OCI-LY7 (cell line): ENCODE measurements around the gene MYBPHL. TPM values are rescaled to one million over a fixed set of nuclear protein-coding genes. Genes with fewer than 3 reads are reported as not detected.
A peak's percentile ranks its signal among the peaks of the same experiment; 100 is the strongest.

Experiments used
- Bru-seq: library from RNA; stranded (reverse); fragments of 400-500 nt; gene quantifications from one replicate; lab custom pipeline; 2021; lab: Mats Ljungman, UMichigan
- BruChase-seq, 2 experiments: library from RNA; stranded (reverse); fragments of 400-500 nt; gene quantifications; one replicate each; lab custom pipeline; 2021; lab: Mats Ljungman, UMichigan
- BruUV-seq: library from RNA; stranded (reverse); fragments of 400-500 nt; replicated peaks from 2 replicates; lab custom pipeline; 2021; lab: Mats Ljungman, UMichigan
- CTCF ChIA-PET: fragments of 300-600 bp; sonication (Branson Sonifier 250); formaldehyde crosslinking; loops from one replicate; lab custom pipeline; 2022; ENCODE audit warnings: antibody characterized with exemption; ENCODE audit not compliant: unreplicated experiment; lab: Charles Lee
- POLR2A ChIA-PET: fragments of 300-600 bp; sonication (Branson Sonifier 250); formaldehyde crosslinking; loops from one replicate; lab custom pipeline; 2022; ENCODE audit warnings: antibody characterized with exemption; lab: Charles Lee
- DNase-seq: peaks from one replicate; pipeline ENCODE4 v3.0.0-alpha.2; 2015; ENCODE audit warnings: low spot score
- H2AFZ ChIP-seq: fragments of 200-600 bp; sonication (generic), shearing (Covaris generic); 2 replicates; pipeline ENCODE4 v1.6.1; 2014; ENCODE audit warnings: mild to moderate bottlenecking, antibody characterized with exemption, low read length, moderate library complexity
- H3K27ac ChIP-seq: fragments of 200-600 bp; sonication (generic); 2 replicates; pipeline ENCODE4 v1.5.1; 2014; ENCODE audit warnings: mixed run types, low read depth, mild to moderate bottlenecking, moderate library complexity, low read length, inconsistent platforms; ENCODE audit not compliant: poor library complexity, severe bottlenecking
- H3K36me3 ChIP-seq: fragments of 200-600 bp; sonication (generic); 2 replicates; pipeline ENCODE4 v1.6.1; 2014; ENCODE audit warnings: mild to moderate bottlenecking, antibody characterized with exemption, low read length, moderate library complexity, mixed read lengths; ENCODE audit not compliant: insufficient read depth
- H3K4me1 ChIP-seq: fragments of 200-600 bp; sonication (generic); 2 replicates; pipeline ENCODE4 v1.5.1; 2014; ENCODE audit warnings: mild to moderate bottlenecking, low read length; ENCODE audit not compliant: insufficient read depth, poor library complexity, severe bottlenecking
- H3K4me2 ChIP-seq: fragments of 200-600 bp; sonication (generic); 2 replicates; pipeline ENCODE4 v1.6.1; 2014; ENCODE audit warnings: mild to moderate bottlenecking, low read length
- H3K4me3 ChIP-seq: fragments of 200-600 bp; sonication (generic); 2 replicates; pipeline ENCODE4 v1.5.1; 2014; ENCODE audit warnings: mild to moderate bottlenecking, low read depth, low read length; ENCODE audit not compliant: poor library complexity, severe bottlenecking
- H3K79me2 ChIP-seq: fragments of 200-600 bp; sonication (generic); 2 replicates; pipeline ENCODE4 v1.6.1; 2016; ENCODE audit warnings: low read depth, mild to moderate bottlenecking, low read length, moderate library complexity, mixed read lengths; ENCODE audit not compliant: insufficient read depth
- H3K9me2 ChIP-seq: fragments of 200-600 bp; sonication (generic); 2 replicates; pipeline ENCODE4 v1.6.1; 2016; ENCODE audit warnings: mild to moderate bottlenecking, low read length, mixed read lengths; ENCODE audit not compliant: insufficient read depth
- H3K9me3 ChIP-seq: fragments of 200-600 bp; sonication (generic); 2 replicates; pipeline ENCODE4 v1.6.1; 2014; ENCODE audit warnings: mild to moderate bottlenecking, mixed run types, low read length, mixed read lengths
- H4K20me1 ChIP-seq: fragments of 200-600 bp; sonication (generic); 2 replicates; pipeline ENCODE4 v1.6.1; 2014; ENCODE audit warnings: mild to moderate bottlenecking, antibody characterized with exemption, low read length, moderate library complexity, mixed read lengths; ENCODE audit not compliant: insufficient read depth
- EZH2phosphoT487 ChIP-seq: fragments of 200-600 bp; sonication (generic); IDR thresholded peaks from 2 replicates; pipeline ENCODE4 v1.6.1; 2018; ENCODE audit warnings: low read depth, borderline replicate concordance, mild to moderate bottlenecking, mixed run types, antibody characterized with exemption, low read length, moderate library complexity, mixed read lengths
- intact Hi-C: fragments of 100-400 bp; cut with micrococcal nuclease; formaldehyde crosslinking; loops from one replicate; pipeline ENCODE4 v1.10.0; 2022; ENCODE audit not compliant: unreplicated experiment
- long read RNA-seq: library from polyadenylated mRNA; stranded (forward); transcript quantifications from one replicate; pipeline ENCODE4 v2.0.0, GENCODE V29; 2022
- total RNA-seq, 2 experiments: library from RNA; depleted of rRNA in 1 of 2; stranded (reverse); fragments of >200 nt in 1 of 2; shearing (Covaris generic) in 1 of 2; gene quantifications; 2 replicates each; pipeline ENCODE4 v1.2.3, GENCODE V29; 2014 to 2022
- TF ChIP-seq, protein P1 (sequence below): fragments of 200-600 bp; sonication (generic); conservative IDR thresholded peaks from 2 replicates; pipeline ENCODE4 v1.5.1; 2014; ENCODE audit warnings: mild to moderate bottlenecking, antibody characterized with exemption, low read length, moderate library complexity, mixed read lengths

MYBPHL gene
- total RNA-seq (2014; rRNA removed; shearing (Covaris generic)): 0.16 TPM in 1 of 2 replicates, not detected in the other
- total RNA-seq (2022): 0.35 TPM in 1 of 2 replicates, not detected in the other
- Bru-seq, nascent RNA: percentile 30 among the genes with signal in this experiment
- percentile 18 among the genes with signal in this experiment for BruChase-seq, experiment 1, labeled RNA remaining after a 6-hour chase
- percentile 19 among the genes with signal in this experiment for BruChase-seq, experiment 2, labeled RNA remaining after a 2-hour chase
- long read RNA-seq: 0 reads

- H3K4me1 ChIP-seq: peaks cover 42% of the 10 kb centered on the region
- DNase-seq: no peak
- H4K20me1 ChIP-seq: no peaks in the 10 kb centered on the region
- no peaks in the 10 kb centered on the region for H3K9me3 ChIP-seq
- H3K27ac ChIP-seq: peak within 1 kb of the TSS; percentile 71
- H3K4me3 ChIP-seq: peak within 1 kb of the TSS; percentile 20
- H3K4me2 ChIP-seq: peak within 1 kb of the TSS; percentile 58
- intact Hi-C loops: no loop called here
- peak within 1 kb of the TSS; percentile 40; the same call in 1 of the 2 replicates for H2AFZ ChIP-seq
- no peaks in the 10 kb centered on the region for H3K9me2 ChIP-seq
- H3K79me2 ChIP-seq: no peaks in the 10 kb centered on the region
- ChIA-PET POLR2A (interaction anchor here (0.6 to 1.0 kb wide), 5 partner anchors 10 to 276 kb away, joined by 3 to 4 read pairs (median 3); partner anchors contain the start of gene PSRC1), CTCF (interaction anchor here (0.5 to 0.8 kb wide), 3 partner anchors 10 to 120 kb away, joined by 3 read pairs; no protein-coding TSS in a partner anchor)
- peaks cover 4% of the 10 kb centered on the region; the same call in 1 of the 2 replicates for H3K36me3 ChIP-seq
- TF ChIP-seq, protein P1, sequence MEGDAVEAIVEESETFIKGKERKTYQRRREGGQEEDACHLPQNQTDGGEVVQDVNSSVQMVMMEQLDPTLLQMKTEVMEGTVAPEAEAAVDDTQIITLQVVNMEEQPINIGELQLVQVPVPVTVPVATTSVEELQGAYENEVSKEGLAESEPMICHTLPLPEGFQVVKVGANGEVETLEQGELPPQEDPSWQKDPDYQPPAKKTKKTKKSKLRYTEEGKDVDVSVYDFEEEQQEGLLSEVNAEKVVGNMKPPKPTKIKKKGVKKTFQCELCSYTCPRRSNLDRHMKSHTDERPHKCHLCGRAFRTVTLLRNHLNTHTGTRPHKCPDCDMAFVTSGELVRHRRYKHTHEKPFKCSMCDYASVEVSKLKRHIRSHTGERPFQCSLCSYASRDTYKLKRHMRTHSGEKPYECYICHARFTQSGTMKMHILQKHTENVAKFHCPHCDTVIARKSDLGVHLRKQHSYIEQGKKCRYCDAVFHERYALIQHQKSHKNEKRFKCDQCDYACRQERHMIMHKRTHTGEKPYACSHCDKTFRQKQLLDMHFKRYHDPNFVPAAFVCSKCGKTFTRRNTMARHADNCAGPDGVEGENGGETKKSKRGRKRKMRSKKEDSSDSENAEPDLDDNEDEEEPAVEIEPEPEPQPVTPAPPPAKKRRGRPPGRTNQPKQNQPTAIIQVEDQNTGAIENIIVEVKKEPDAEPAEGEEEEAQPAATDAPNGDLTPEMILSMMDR: no peak
- no peak for TF ChIP-seq EZH2phosphoT487
- BruUV-seq: no TSS peak
These were observed at the start of gene MYBPHL for GRCh38 chr1:109306832-109307273. Gene MYBPHL (minus strand): TSS chr1:109307011. CDS start chr1:109306991, 20 bp downstream.

GRCh38 chr1:109356505-109356904, 49.7 kb upstream of the MYBPHL start:
- CTCF ChIA-PET: interaction anchor here (0.6 kb wide), 1 partner anchor 35 kb away, joined by 3 read pairs; no protein-coding TSS in a partner anchor
- Histone ChIP-seq H3K4me2 (no peak overlapping the region), H3K36me3 (peaks cover 10% of the 10 kb centered on the region; the same call in 1 of the 2 replicates), H3K79me2 (no peaks in the 10 kb centered on the region), H3K9me2 (no peaks in the 10 kb centered on the region), H3K9me3 (no peaks in the 10 kb centered on the region), H4K20me1 (no peaks in the 10 kb centered on the region), H3K4me1 (peaks cover 6% of the 10 kb centered on the region), H3K27ac (no peak overlapping the region), H3K4me3 (no peak overlapping the region), H2AFZ (no peak overlapping the region)
- intact Hi-C loops: no loop called here
- DNase-seq: no peak
- no TSS peak for BruUV-seq
- POLR2A ChIA-PET: interaction anchor here (0.8 kb wide), 2 partner anchors 14 to 35 kb away, joined by 3 read pairs; no protein-coding TSS in a partner anchor
- TF ChIP-seq, protein P1: no peak
- TF ChIP-seq EZH2phosphoT487: no peak

GRCh38 chr1:109354929-109355328, 48.1 kb upstream of the MYBPHL start:
- peaks cover 23% of the 10 kb centered on the region for H3K36me3 ChIP-seq
- H2AFZ ChIP-seq: no peak overlapping the region
- intact Hi-C loops: no loop called here
- no peaks in the 10 kb centered on the region for H3K9me2 ChIP-seq
- H3K4me3 ChIP-seq: no peak overlapping the region
- no peaks in the 10 kb centered on the region for H4K20me1 ChIP-seq
- DNase-seq: no peak
- ChIA-PET CTCF (no interaction called here), POLR2A (no interaction called here)
- H3K79me2 ChIP-seq: no peaks in the 10 kb centered on the region
- no peak overlapping the region for H3K27ac ChIP-seq
- H3K4me1 ChIP-seq: no peaks in the 10 kb centered on the region
- H3K4me2 ChIP-seq: no peak overlapping the region
- BruUV-seq: no TSS peak
- no peak for TF ChIP-seq EZH2phosphoT487
- TF ChIP-seq, protein P1: no peak
- no peaks in the 10 kb centered on the region for H3K9me3 ChIP-seq
